Measurements from ENCODE around the gene BAZ1B. TPM values are rescaled to one million over a fixed set of nuclear protein-coding genes. Genes with fewer than 3 reads are reported as not detected.

BAZ1B gene
- polyA plus RNA-seq, 2 donors: 10.9 to 11.8 TPM

DNA sequence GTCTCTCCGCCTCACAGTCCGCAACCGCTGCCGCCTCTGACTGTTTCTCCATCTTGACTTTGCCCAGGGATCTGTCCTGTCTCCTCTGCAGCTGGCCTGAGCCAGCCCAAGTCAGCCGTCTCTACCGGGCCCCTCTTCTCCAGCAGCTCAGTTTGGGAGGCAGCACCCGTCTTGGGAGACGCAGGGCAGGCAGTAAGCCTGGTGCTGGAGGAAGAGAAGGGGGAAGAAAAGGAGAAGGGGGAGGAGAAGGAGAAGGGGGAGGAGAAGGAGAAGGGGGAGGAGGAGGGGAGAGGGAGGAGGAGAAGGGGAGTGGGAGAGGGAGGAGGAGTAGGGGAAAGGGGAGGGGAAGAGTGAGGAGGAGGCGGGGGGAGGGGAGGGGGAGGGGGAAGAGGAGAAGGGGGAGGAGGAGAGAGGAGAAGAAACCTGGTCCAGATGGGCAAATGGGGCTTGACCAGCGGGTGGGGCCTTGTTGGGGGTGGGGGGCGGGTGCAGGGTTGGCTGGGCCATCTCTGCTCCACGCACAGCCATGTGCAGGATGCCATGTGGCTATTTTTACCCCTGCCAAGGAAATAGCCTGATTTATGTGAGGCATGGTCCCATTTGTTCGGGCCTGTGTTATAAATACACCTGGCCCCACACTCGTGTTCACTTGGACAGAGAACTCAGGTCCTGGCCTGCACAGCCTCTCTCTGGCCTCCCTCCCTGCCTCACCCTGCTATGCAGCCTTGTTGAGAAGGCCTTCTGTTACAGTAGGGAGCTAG is 124.4 kb downstream of the BAZ1B start:
- Histone ChIP-seq H3K27ac (ENCODE audit: low read depth in 2 of 2, low read length in 1 of 2) (no peak overlapping the region), H3K9me3 (ENCODE audit: control insufficient read depth in 2 of 2, insufficient read depth in 1 of 2, low read depth in 1 of 2, low read length in 1 of 2) (no peaks in the 10 kb centered on the region), H3K27me3 (ENCODE audit: control insufficient read depth in 1 of 2, insufficient read depth in 2 of 2, low read length in 2 of 2) (no peaks in the 10 kb centered on the region), H3K4me3 (ENCODE audit: low read depth in 1 of 2, low read length in 2 of 2) (no peak overlapping the region), H3K36me3 (ENCODE audit: control insufficient read depth in 2 of 2, insufficient read depth in 2 of 2, low read length in 1 of 2) (no peaks in the 10 kb centered on the region), H3K4me1 (ENCODE audit: control insufficient read depth in 2 of 2, insufficient read depth in 2 of 2, low read length in 1 of 2) (no peaks in the 10 kb centered on the region)
- WGBS, 2 donors: 50 to 54% methylated on average over 11 to 14 of the region's 14 CpGs

DNA sequence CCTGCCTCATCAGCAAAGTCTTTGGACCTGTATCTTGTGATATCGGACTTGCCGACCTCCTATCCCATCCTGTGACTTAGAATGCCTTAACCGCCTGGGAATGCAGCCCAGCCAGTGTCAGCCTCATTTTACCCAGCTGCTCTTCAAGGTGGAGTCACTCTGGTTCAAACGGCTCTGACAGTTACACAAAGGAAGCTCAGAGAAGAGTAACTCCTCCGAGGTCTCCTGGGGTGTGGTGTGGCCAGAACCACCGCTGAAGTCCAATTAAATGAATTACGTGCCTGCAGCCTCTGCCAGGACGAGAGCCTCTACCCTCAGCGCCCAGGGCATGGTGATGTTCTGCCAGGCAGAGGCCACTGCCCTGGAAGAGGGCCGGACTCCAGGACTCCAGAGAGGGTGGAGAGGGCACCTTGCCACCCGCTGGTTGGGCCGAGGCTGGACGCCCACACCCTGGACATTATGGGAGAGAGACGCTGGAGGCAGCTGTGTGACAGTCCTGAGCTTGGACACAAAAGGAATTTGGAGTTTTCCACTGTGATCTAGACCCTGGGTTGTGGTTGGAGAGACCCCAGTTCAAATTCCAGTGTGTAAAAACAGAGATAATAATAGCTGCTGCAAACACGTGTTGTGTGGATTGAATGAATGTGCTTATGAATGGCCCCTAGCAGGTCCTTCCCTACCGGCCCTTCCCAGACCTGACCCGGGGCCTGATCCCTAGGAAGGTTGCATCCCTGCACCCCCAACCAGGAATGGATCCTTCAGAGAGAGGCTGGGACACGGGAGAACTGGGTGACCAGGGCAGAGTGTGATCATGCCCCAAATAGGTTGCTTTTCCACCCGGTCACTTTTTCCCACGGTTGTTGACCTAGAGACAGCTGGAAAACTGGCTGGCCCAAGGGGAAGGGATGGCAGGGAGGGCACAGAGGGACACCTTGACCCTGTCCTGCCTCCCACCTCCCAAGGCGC is 126.3 kb downstream of the BAZ1B start:
- no peak overlapping the region for H3K4me3 ChIP-seq (ENCODE audit: low read depth in 1 of 2, low read length in 2 of 2)
- WGBS, 2 donors: 73 to 76% methylated on average over 21 of the region's 21 CpGs
- H3K27ac ChIP-seq (ENCODE audit: low read depth in 2 of 2, low read length in 1 of 2): no peak overlapping the region
- no peaks in the 10 kb centered on the region for H3K36me3 ChIP-seq (ENCODE audit: control insufficient read depth in 2 of 2, insufficient read depth in 2 of 2, low read length in 1 of 2)
- H3K4me1 ChIP-seq (ENCODE audit: control insufficient read depth in 2 of 2, insufficient read depth in 2 of 2, low read length in 1 of 2): no peaks in the 10 kb centered on the region
- H3K27me3 ChIP-seq (ENCODE audit: control insufficient read depth in 1 of 2, insufficient read depth in 2 of 2, low read length in 2 of 2): no peaks in the 10 kb centered on the region
- H3K9me3 ChIP-seq (ENCODE audit: control insufficient read depth in 2 of 2, insufficient read depth in 1 of 2, low read depth in 1 of 2, low read length in 1 of 2): no peaks in the 10 kb centered on the region

DNA sequence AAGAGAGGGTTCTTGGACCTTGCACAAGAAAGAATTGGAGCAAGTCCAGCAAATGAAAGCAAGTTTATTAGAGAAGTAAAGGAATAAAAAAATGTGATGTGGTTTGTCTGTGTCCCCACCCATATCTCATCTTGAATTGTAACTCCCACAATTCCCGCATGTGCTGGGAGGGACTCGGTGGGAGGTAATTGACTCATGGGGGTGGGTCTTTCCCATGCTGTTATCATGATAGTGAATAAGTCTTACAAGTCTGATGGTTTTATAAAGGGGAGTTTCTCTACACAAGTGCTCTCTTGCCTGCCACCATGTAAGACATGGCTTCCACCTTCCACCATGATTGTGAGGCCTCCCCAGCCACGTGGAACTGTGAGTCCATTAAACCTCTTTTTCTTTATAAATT is 127.7 kb downstream of the BAZ1B start:
- no peaks in the 10 kb centered on the region for H3K36me3 ChIP-seq (ENCODE audit: control insufficient read depth in 2 of 2, insufficient read depth in 2 of 2, low read length in 1 of 2)
- H3K4me3 ChIP-seq (ENCODE audit: low read depth in 1 of 2, low read length in 2 of 2): no peak overlapping the region
- H3K27ac ChIP-seq (ENCODE audit: low read depth in 2 of 2, low read length in 1 of 2): no peak overlapping the region
- H3K27me3 ChIP-seq (ENCODE audit: control insufficient read depth in 1 of 2, insufficient read depth in 2 of 2, low read length in 2 of 2): no peaks in the 10 kb centered on the region
- H3K4me1 ChIP-seq (ENCODE audit: control insufficient read depth in 2 of 2, insufficient read depth in 2 of 2, low read length in 1 of 2): no peaks in the 10 kb centered on the region
- no peaks in the 10 kb centered on the region for H3K9me3 ChIP-seq (ENCODE audit: control insufficient read depth in 2 of 2, insufficient read depth in 1 of 2, low read depth in 1 of 2, low read length in 1 of 2)
- 55 to 63% methylated on average over 3 of the region's 3 CpGs for WGBS, 2 donors

DNA sequence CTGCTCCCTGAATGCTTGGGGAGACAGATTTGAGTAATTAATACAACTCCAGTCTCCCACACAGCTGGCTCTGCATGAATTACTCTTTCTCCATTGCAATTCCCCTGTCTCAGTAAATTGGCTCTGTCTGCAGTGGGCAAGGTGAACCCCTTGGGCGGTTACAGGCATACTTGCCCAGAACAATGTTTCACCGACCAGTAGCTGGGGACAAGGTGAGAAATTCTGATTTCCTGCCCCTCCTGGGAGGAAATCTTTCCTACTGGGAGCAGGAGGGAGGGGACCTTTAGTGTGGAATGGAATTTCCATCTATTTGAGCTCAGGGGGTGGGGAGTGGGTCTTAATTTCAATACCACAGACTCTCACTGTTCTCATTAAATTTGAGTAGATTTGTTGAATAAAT is 130.7 kb downstream of the BAZ1B start:
- no peak overlapping the region for H3K27ac ChIP-seq (ENCODE audit: low read depth in 2 of 2, low read length in 1 of 2)
- H3K9me3 ChIP-seq (ENCODE audit: control insufficient read depth in 2 of 2, insufficient read depth in 1 of 2, low read depth in 1 of 2, low read length in 1 of 2): peaks cover 0 to 5% of the 10 kb centered on the region in 2 donors
- 46 to 64% methylated on average over 2 of the region's 2 CpGs for WGBS, 2 donors
- H3K4me3 ChIP-seq (ENCODE audit: low read depth in 1 of 2, low read length in 2 of 2): no peak overlapping the region
- H3K27me3 ChIP-seq (ENCODE audit: control insufficient read depth in 1 of 2, insufficient read depth in 2 of 2, low read length in 2 of 2): no peaks in the 10 kb centered on the region
- no peaks in the 10 kb centered on the region for H3K4me1 ChIP-seq (ENCODE audit: control insufficient read depth in 2 of 2, insufficient read depth in 2 of 2, low read length in 1 of 2)
- no peaks in the 10 kb centered on the region for H3K36me3 ChIP-seq (ENCODE audit: control insufficient read depth in 2 of 2, insufficient read depth in 2 of 2, low read length in 1 of 2)

Other genes starting within 250 kb of the BAZ1B start
- 10 to 100 TPM; 16.2 to 23.1 TPM for gene NSUN5, start 213.5 kb downstream of the BAZ1B start, polyA plus RNA-seq
- under 1 TPM in 1 of 2 donors, not detected in 1; 0.02 TPM for gene TRIM50, start 194.2 kb downstream of the BAZ1B start, polyA plus RNA-seq
- not detected for gene FKBP6, start 194.1 kb downstream of the BAZ1B start, polyA plus RNA-seq
- under 1 TPM; 0.48 to 0.61 TPM for gene FZD9, start 88.5 kb downstream of the BAZ1B start, polyA plus RNA-seq
- 10 to 100 TPM; 30.0 to 43.5 TPM for gene BCL7B, start 35.4 kb upstream of the BAZ1B start, polyA plus RNA-seq
- gene TBL2, start 56.3 kb upstream of the BAZ1B start, polyA plus RNA-seq: 10 to 100 TPM in 1 of 2 donors, 1 to 10 TPM in 1; 7.6 to 13.7 TPM
- gene MLXIPL, start 102.2 kb upstream of the BAZ1B start, polyA plus RNA-seq: 1 to 10 TPM; 2.5 to 4.5 TPM
- gene VPS37D, start 145.5 kb upstream of the BAZ1B start, polyA plus RNA-seq: under 1 TPM; 0.45 to 0.75 TPM
- 1 to 10 TPM; 3.9 to 6.1 TPM for gene DNAJC30, start 161.2 kb upstream of the BAZ1B start, polyA plus RNA-seq
- 10 to 100 TPM; 39.9 to 43.5 TPM for gene BUD23, start 161.3 kb upstream of the BAZ1B start, polyA plus RNA-seq
- gene STX1A, start 197.4 kb upstream of the BAZ1B start, polyA plus RNA-seq: 1 to 10 TPM; 1.6 to 2.4 TPM
- gene ABHD11, start 216.5 kb upstream of the BAZ1B start, polyA plus RNA-seq: 10 to 100 TPM; 22.6 to 28.3 TPM
- gene CLDN3, start 248.0 kb upstream of the BAZ1B start, polyA plus RNA-seq: under 1 TPM; 0.14 to 0.26 TPM

Measured in esophagus (tissue), 2 donors.